Hematopoietic multipotent progenitor cell treated with erythropoietin and hydrocortisone succinate and interleukin-3 and kit ligand, for 17 days (in vitro differentiated cells): ENCODE data around the gene NOL11.
"Not testable (repeated sequence)": the region's sequence is repeated elsewhere in the genome, so short reads cannot be mapped to it uniquely, and the experiment has no call there.

ENCODE experiments used
- DNase-seq: peaks from one replicate; pipeline ENCODE4 v3.0.0-alpha.2; 2015; ENCODE audit warnings: low spot score

The NOL11 gene

DNA sequence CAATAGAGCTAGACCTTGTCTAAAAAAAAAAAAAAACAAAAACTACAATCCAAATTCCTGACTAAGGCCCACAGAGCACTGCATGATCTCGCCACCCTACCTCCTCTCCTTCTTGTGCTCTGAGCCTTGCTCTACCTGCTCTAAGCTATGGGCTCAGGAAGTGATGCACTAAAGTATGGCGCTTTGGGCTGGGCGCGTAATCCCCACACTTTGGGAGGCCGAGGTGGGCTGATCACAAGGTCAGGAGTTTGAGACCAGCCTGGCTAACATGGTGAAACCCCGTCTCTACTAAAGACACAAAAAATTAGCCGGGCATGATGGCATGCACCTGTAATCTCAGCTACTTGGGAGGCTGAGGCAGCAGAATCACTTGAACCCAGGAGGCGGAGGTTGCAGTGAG is 37.0 kb downstream of the NOL11 start:
- not testable (repeated sequence) for DNase-seq

- DNase-seq, result not testable (repeated sequence)
Measured at GRCh38 chr17:67756766-67757165, 39.0 kb downstream of the NOL11 start.

- peak; percentile 19 for DNase-seq
Measured at GRCh38 chr17:67759355-67760171, 41.8 kb downstream of the NOL11 start.

- DNase-seq, result no peak
Measured at GRCh38 chr17:67765623-67766022, 47.9 kb downstream of the NOL11 start.

DNA sequence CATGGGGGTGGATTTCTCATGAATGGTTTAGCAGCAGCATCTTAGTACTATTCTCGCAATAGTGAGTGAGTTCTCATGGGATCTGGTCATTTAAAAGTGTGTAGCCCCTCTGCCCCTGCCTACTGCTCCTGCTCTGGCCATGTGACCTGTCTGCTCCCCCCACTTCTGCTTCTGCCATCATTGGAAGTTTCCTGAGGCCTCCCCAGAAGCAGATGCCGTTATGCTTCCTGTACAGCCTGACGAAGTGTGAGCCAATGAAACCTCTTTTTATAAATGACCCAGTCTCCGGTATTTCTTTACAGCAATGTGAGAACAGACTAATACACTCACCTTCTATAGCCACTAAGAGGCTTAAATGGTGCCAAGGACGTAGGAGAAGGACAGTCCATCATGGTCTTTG is 51.5 kb downstream of the NOL11 start:
- no peak for DNase-seq

- no peak for DNase-seq
Measured at GRCh38 chr17:67770539-67770938, 52.8 kb downstream of the NOL11 start.

DNA sequence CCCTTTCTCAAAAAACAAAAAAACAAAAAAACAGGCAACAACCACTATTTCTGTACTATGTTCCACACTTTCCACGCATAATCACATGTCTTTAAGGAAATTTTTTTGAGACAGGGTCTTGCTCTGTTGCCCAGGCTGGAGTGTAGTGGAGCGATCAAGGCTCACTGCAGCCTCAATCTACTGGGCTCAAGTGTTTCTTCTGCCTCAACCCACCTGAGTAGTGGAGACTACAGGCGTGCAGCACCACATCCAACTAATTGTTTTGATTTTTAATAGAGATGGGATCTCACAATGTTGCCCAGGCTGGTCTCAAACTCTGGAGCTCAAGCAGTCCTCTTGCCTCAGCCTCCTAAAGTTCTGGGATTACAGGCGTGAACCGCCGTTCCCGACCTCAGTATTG is 54.9 kb downstream of the NOL11 start:
- no peak for DNase-seq

DNA sequence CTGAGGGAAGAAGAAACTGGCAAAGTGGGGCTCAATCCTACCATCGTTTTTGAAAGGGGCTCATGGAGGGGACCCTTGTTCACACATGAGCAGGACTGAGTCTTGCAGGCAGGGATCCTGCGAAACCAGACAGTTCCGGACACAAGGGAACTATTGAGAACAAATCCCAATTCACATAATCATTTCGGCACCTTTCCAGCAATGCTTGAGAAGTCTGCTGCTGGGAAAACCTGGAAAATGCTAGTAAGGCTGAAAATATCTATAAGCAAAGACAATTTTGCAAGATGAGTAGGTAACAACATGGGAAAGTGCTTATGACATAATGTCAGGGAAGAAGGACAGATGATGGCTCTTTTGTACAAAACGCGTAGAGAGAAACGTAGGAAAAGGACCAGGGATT is 55.5 kb downstream of the NOL11 start:
- no peak for DNase-seq

DNA sequence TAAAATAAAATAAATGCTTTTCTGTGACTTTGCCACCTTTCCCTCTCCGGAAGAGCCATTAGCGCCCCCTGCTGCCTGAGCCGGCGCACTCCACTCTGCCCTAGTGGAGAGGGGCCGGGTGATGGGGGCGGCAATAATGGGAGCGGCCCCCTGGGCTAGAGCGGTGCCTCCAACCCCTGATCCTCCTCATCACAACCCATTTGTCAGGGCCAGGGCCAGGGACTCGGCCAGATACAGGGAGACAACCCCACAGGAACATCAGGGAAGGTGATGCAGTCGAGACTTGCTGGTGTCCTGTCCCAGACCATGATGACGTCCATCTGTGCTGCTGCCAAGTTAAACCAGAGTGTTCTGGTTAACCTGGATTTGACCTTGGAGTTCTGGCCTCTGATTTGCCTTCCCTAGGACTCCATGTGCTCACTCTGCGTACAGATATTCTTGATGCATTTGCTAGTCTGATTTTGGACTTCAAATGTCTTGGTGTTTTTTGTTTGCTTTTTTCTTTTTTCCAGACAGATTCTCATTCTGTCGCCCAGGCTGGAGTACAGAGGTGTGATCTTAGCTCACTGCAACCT is 61.4 kb downstream of the NOL11 start:
- DNase-seq, result peak; percentile 74

DNA sequence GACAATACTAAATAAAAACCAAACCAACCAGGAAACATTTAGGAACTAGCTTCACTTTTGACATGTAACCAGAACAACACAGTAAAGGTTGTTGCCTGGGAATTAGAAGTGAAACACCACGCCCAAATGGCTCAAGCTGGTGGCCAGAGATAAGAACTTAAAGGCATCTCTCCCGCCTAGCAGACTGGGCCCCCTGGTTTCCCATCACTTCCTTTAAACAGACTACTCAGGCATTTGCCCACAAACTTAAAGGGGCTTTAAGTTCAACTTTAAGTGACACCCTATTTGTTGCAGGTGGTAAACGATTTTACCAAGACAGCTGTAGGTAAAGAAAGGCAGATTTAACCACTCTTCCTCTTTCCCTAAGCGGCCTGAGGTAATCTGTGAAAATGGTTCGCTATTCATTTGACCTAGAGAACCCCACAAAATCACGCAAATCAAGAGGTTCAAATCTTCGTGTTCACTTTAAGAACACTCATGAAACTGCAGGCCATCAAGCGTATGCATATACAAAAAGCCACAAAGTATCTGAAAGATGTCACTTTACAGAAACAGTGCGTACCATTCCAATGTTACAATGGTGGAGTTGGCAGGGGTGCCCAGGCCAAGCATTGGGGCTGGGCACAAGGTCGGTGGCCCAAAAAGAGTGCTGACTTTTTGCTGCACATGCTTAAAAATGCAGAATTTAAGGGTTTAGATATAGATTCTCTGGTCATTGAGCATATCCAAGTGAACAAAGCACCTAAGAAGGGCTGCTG is 66.8 kb downstream of the NOL11 start:
- DNase-seq, result peak; percentile 95

DNA sequence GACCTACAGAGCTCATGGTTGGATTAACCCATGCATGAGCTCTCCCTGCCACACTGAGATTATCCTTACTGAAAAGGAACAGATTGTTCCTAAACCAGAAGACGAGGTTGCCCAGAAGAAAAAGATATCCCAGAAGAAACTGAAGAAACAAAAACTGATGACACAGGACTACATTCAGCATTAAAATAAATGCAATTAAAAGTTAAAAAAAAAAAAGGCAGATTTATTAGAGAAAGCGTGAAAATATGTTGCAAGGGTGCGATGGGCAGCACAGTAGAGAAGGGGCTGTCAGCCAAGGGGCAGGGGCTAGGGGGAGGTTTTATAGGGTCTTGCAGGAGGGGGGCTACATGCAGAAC is 67.4 kb downstream of the NOL11 start:
- DNase-seq, result no peak

GRCh38 chr17:67785504-67785903 is 67.8 kb downstream of the NOL11 start:
- DNase-seq, result peak; percentile 52
